Hepatocyte (in vitro differentiated cells): ENCODE measurements around the gene FBXO8. TPM values are rescaled to one million over a fixed set of nuclear protein-coding genes. Genes with fewer than 3 reads are reported as not detected.

Experiments used
- polyA plus RNA-seq: library from polyadenylated mRNA; unstranded; fragments of >200 nt; fragmentation: Nextera tagmentation; extraction: Ambion mirVana; gene quantifications from 2 replicates; pipeline ENCODE4 v1.2.1, GENCODE V29; 2016
- total RNA-seq: library from RNA; depleted of rRNA; stranded (reverse); fragments of >200 nt; gene quantifications from 2 replicates; pipeline ENCODE4 v1.2.3, GENCODE V29; 2014

FBXO8 gene
- total and polyA plus RNA-seq, 2 experiments from 2014 or later, result 21.3 to 35.7 TPM

Other genes with a start within 250 kb of the FBXO8 start
- 19.0 and 25.8 TPM in 2 replicates for gene CEP44, start 244 bp upstream of the FBXO8 start, total RNA-seq
- 6.6 and 7.7 TPM in 2 replicates for gene CEP44, start 244 bp upstream of the FBXO8 start, polyA plus RNA-seq
- 129 and 150 TPM in 2 replicates for gene HPGD, start 238.8 kb upstream of the FBXO8 start, total RNA-seq
- 57.4 and 76.9 TPM in 2 replicates for gene HPGD, start 238.8 kb upstream of the FBXO8 start, polyA plus RNA-seq